H9 (cell line): ENCODE results near the gene ANXA1. TPM values are rescaled to one million over a fixed set of nuclear protein-coding genes. Genes with fewer than 3 reads are reported as not detected.

Source experiments
- DNase-seq: peaks from one replicate; pipeline ENCODE4 v3.0.0-alpha.2; 2017
- H2AFZ ChIP-seq: one replicate; pipeline ENCODE4 v1.6.1; 2013; ENCODE audit warnings: mild to moderate bottlenecking, low read length, control low read depth, moderate library complexity
- H2AK5ac ChIP-seq: 2 replicates; pipeline ENCODE4 v1.6.1; 2013; ENCODE audit warnings: low read length, control low read depth, mixed read lengths; ENCODE audit not compliant: insufficient read length
- H2BK120ac ChIP-seq: one replicate; pipeline ENCODE4 v1.6.1; 2013; ENCODE audit warnings: low read depth, mild to moderate bottlenecking, low read length, control low read depth, inconsistent platforms; ENCODE audit not compliant: poor library complexity, severe bottlenecking
- H2BK12ac ChIP-seq: 2 replicates; pipeline ENCODE4 v1.6.1; 2013; ENCODE audit warnings: low read length, control low read depth, mixed read lengths, low read depth; ENCODE audit not compliant: insufficient read length
- H2BK15ac ChIP-seq: 2 replicates; pipeline ENCODE4 v1.6.1; 2013; ENCODE audit warnings: low read depth, low read length, control low read depth
- H2BK20ac ChIP-seq: one replicate; pipeline ENCODE4 v1.6.1; 2013; ENCODE audit warnings: low read depth, mild to moderate bottlenecking, low read length, control low read depth, inconsistent platforms; ENCODE audit not compliant: poor library complexity, severe bottlenecking
- H2BK5ac ChIP-seq: 2 replicates; pipeline ENCODE4 v1.6.1; 2013; ENCODE audit warnings: low read length, control low read depth, mixed read lengths; ENCODE audit not compliant: insufficient read length
- H3K14ac ChIP-seq: 2 replicates; pipeline ENCODE4 v1.6.1; 2013; ENCODE audit warnings: low read length, control low read depth; ENCODE audit not compliant: insufficient read depth
- H3K18ac ChIP-seq: 2 replicates; pipeline ENCODE4 v1.6.1; 2013; ENCODE audit warnings: low read depth, mild to moderate bottlenecking, mixed read lengths, low read length, control low read depth; ENCODE audit not compliant: insufficient read length
- H3K23ac ChIP-seq: 2 replicates; pipeline ENCODE4 v1.6.1; 2013; ENCODE audit warnings: low read length, control low read depth, mixed read lengths, low read depth; ENCODE audit not compliant: insufficient read length
- H3K23me2 ChIP-seq: 2 replicates; pipeline ENCODE4 v1.6.1; 2013; ENCODE audit warnings: low read depth, mild to moderate bottlenecking, mixed read lengths, low read length, control low read depth; ENCODE audit not compliant: insufficient read length, poor library complexity, severe bottlenecking
- H3K27ac ChIP-seq: 2 replicates; pipeline ENCODE4 v1.5.1; 2013; ENCODE audit warnings: low read length, control low read depth, mixed read lengths, low read depth; ENCODE audit not compliant: insufficient read length
- H3K27me3 ChIP-seq: 2 replicates; pipeline ENCODE4 v1.6.1; 2013; ENCODE audit warnings: low read length, control low read depth, inconsistent platforms; ENCODE audit not compliant: insufficient read depth
- H3K4ac ChIP-seq: 2 replicates; pipeline ENCODE4 v1.6.1; 2013; ENCODE audit warnings: low read depth, mild to moderate bottlenecking, control low read depth, inconsistent platforms, low read length, moderate library complexity
- H3K4me1 ChIP-seq: 2 replicates; pipeline ENCODE4 v1.6.1; 2013; ENCODE audit warnings: low read length, control low read depth, inconsistent platforms; ENCODE audit not compliant: insufficient read depth
- H3K4me2 ChIP-seq: 2 replicates; pipeline ENCODE4 v1.6.1; 2013; ENCODE audit warnings: low read length, control low read depth, mixed read lengths; ENCODE audit not compliant: insufficient read length, insufficient read depth
- H3K56ac ChIP-seq: 2 replicates; pipeline ENCODE4 v1.6.1; 2013; ENCODE audit warnings: low read depth, mild to moderate bottlenecking, mixed read lengths, low read length, control low read depth; ENCODE audit not compliant: insufficient read length
- H3K79me1 ChIP-seq: 2 replicates; pipeline ENCODE4 v1.6.1; 2013; ENCODE audit warnings: low read depth, mild to moderate bottlenecking, moderate library complexity, low read length, control low read depth, inconsistent platforms; ENCODE audit not compliant: insufficient read depth, poor library complexity, severe bottlenecking
- H3K79me2 ChIP-seq: 2 replicates; pipeline ENCODE4 v1.6.1; 2013; ENCODE audit warnings: low read length, control low read depth, inconsistent platforms; ENCODE audit not compliant: insufficient read depth
- H3K9ac ChIP-seq: 2 replicates; pipeline ENCODE4 v1.6.1; 2013; ENCODE audit warnings: low read length, control low read depth, mixed read lengths; ENCODE audit not compliant: insufficient read length; ENCODE audit errors: extremely low read depth
- H3K9me3 ChIP-seq: one replicate; pipeline ENCODE4 v1.6.1; 2013; ENCODE audit warnings: low read depth, low read length, inconsistent platforms; ENCODE audit not compliant: control insufficient read depth
- H3T11ph ChIP-seq: one replicate; pipeline ENCODE4 v1.6.1; 2013; ENCODE audit warnings: mild to moderate bottlenecking, low read length, control low read depth, inconsistent platforms
- H4K20me1 ChIP-seq: one replicate; pipeline ENCODE4 v1.6.1; 2013; ENCODE audit not compliant: control insufficient read depth, insufficient read length, insufficient read depth
- H4K5ac ChIP-seq: 2 replicates; pipeline ENCODE4 v1.6.1; 2013; ENCODE audit warnings: low read depth, mild to moderate bottlenecking, mixed read lengths, low read length, control low read depth; ENCODE audit not compliant: insufficient read length
- H4K8ac ChIP-seq: replicated peaks from 2 replicates; pipeline ENCODE4 v1.6.1; 2013; ENCODE audit warnings: low read length, control low read depth, mixed read lengths, low read depth; ENCODE audit not compliant: insufficient read length
- H4K91ac ChIP-seq: 2 replicates; pipeline ENCODE4 v1.6.1; 2013; ENCODE audit warnings: low read depth, mild to moderate bottlenecking, moderate library complexity, mixed read lengths, low read length, control low read depth; ENCODE audit not compliant: insufficient read length
- H3K27ac Mint-ChIP-seq, 3 experiments: 2 replicates in 2 of 3; 3 replicates in 1 of 3; pipeline ENCODE4 v1.8.0; 2020 to 2021; ENCODE audit warnings: mixed read lengths in 3 of 3, mild to moderate bottlenecking in 1 of 3, moderate library complexity in 1 of 3
- H3K27me3 Mint-ChIP-seq: 2 replicates; pipeline ENCODE4 v1.8.0; 2021; ENCODE audit warnings: low read depth, mild to moderate bottlenecking, moderate library complexity, mixed read lengths
- H3K36me3 Mint-ChIP-seq, 3 experiments: 2 replicates in 2 of 3; 3 replicates in 1 of 3; pipeline ENCODE4 v1.8.0; 2020 to 2021; ENCODE audit warnings: low read depth in 3 of 3, mixed read lengths in 3 of 3; ENCODE audit not compliant: insufficient read depth in 1 of 3
- H3K4me1 Mint-ChIP-seq, 2 experiments: 2 replicates each; pipeline ENCODE4 v1.8.0; 2020; ENCODE audit warnings: mixed read lengths in 2 of 2
- H3K4me3 Mint-ChIP-seq, 2 experiments: 2 replicates in 1 of 2; 3 replicates in 1 of 2; pipeline ENCODE4 v1.8.0; 2020 to 2021; ENCODE audit warnings: mild to moderate bottlenecking in 2 of 2, mixed read lengths in 2 of 2, moderate library complexity in 1 of 2
- H3K9me3 Mint-ChIP-seq, 2 experiments: 2 replicates in 1 of 2; 3 replicates in 1 of 2; pipeline ENCODE4 v1.8.0; 2020; ENCODE audit warnings: mild to moderate bottlenecking in 2 of 2, mixed read lengths in 2 of 2, moderate library complexity in 1 of 2
- CTCF ChIP-seq: fragments of 200-600 bp; sonication (generic); conservative IDR thresholded peaks from 3 replicates; pipeline ENCODE4 v1.8.0; 2021; ENCODE audit warnings: antibody characterized with exemption, mild to moderate bottlenecking
- total RNA-seq: library from RNA; stranded (reverse); gene quantifications from 2 replicates; pipeline ENCODE4 v1.2.1, GENCODE V29; 2021

Gene ANXA1
- total RNA-seq, 1 experiment from 2014 or later: 3.5 TPM

- no peak overlapping the region for H2AFZ ChIP-seq
These were observed 31.8 kb downstream of the ANXA1 start for GRCh38 chr9:73183428-73183827.

More at GRCh38 chr9:73183428-73183827, 31.8 kb downstream of the ANXA1 start:
- H3T11ph ChIP-seq: no peak overlapping the region
- no peaks in the 10 kb centered on the region for H3K4me1 ChIP-seq
- no peak overlapping the region for H2BK12ac ChIP-seq
- H4K8ac ChIP-seq: no peak overlapping the region
- no peak overlapping the region for H3K56ac ChIP-seq
- no peak for TF ChIP-seq CTCF
- H2AK5ac ChIP-seq: no peak overlapping the region
- Mint-ChIP-seq H3K9me3 (peaks cover 0 to 3% of the 10 kb centered on the region in 2 experiments; a peak in 2 of 5 replicates), H3K36me3 (0 out of 7 replicates have a peak, but pooled peaks cover 0 to 1% (median 0%) of the 10 kb centered on the region in 3 experiments), H3K27ac (no peak overlapping the region), H3K4me1 (peaks cover 5 to 9% of the 10 kb centered on the region in 2 experiments; a peak in 3 of 4 replicates), H3K4me3 (no peak overlapping the region), H3K27me3 (no peaks in the 10 kb centered on the region)
- no peak overlapping the region for H3K4ac ChIP-seq
- H2BK15ac ChIP-seq: no peak overlapping the region
- no peaks in the 10 kb centered on the region for H3K27me3 ChIP-seq
- no peaks in the 10 kb centered on the region for H4K20me1 ChIP-seq
- H3K79me2 ChIP-seq: no peaks in the 10 kb centered on the region
- no peak overlapping the region for H4K5ac ChIP-seq
- no peak overlapping the region for H3K9ac ChIP-seq
- no peak for DNase-seq
- no peaks in the 10 kb centered on the region for H3K79me1 ChIP-seq
- H3K27ac ChIP-seq: no peak overlapping the region
- no peak overlapping the region for H3K4me2 ChIP-seq
- no peak overlapping the region for H2BK120ac ChIP-seq
- H3K23me2 ChIP-seq: no peaks in the 10 kb centered on the region
- no peak overlapping the region for H4K91ac ChIP-seq
- no peak overlapping the region for H2BK20ac ChIP-seq
- H3K18ac ChIP-seq: no peak overlapping the region
- no peak overlapping the region for H2BK5ac ChIP-seq
- H3K14ac ChIP-seq: no peak overlapping the region
- H3K23ac ChIP-seq: no peak overlapping the region
- H3K9me3 ChIP-seq: no peaks in the 10 kb centered on the region
